Activated naive CD4-positive, alpha-beta T cell treated with Interleukin-2 at 50 U/mL for 16 hours (primary cell): ENCODE measurements around the gene EXOC1.

Source experiments
- DNase-seq: peaks from one replicate; pipeline ENCODE4 v3.0.0-alpha.2; 2020

Gene EXOC1

GRCh38 chr4:55854129-55854528 is 681 bp downstream of the EXOC1 start:
- DNase-seq, result peak; percentile 11

GRCh38 chr4:55857586-55857985 is 4.1 kb downstream of the EXOC1 start:
- no peak for DNase-seq

- DNase-seq, result no peak
Observed at GRCh38 chr4:55859711-55860110, 6.3 kb downstream of the EXOC1 start.

GRCh38 chr4:55864577-55865223 is 11.3 kb downstream of the EXOC1 start:
- no peak for DNase-seq

- no peak for DNase-seq
Observed at GRCh38 chr4:55865228-55865806, 11.9 kb downstream of the EXOC1 start.

GRCh38 chr4:55866290-55866907 is 13.0 kb downstream of the EXOC1 start:
- DNase-seq, result no peak

GRCh38 chr4:55866973-55867574 is 13.6 kb downstream of the EXOC1 start:
- DNase-seq, result peak; percentile 12

GRCh38 chr4:55868581-55869090 is 15.2 kb downstream of the EXOC1 start:
- no peak for DNase-seq

- no peak for DNase-seq
Observed at GRCh38 chr4:55871299-55871800, 17.9 kb downstream of the EXOC1 start.

- no peak for DNase-seq
Observed at GRCh38 chr4:55874831-55875230, 21.4 kb downstream of the EXOC1 start.

- no peak for DNase-seq
Observed at GRCh38 chr4:55876387-55876786, 22.9 kb downstream of the EXOC1 start.

- no peak for DNase-seq
Observed at GRCh38 chr4:55879224-55879623, 25.8 kb downstream of the EXOC1 start.

GRCh38 chr4:55880652-55881280 is 27.3 kb downstream of the EXOC1 start:
- no peak for DNase-seq

GRCh38 chr4:55884093-55884850 is 30.8 kb downstream of the EXOC1 start:
- DNase-seq, result no peak

- no peak for DNase-seq
Observed at GRCh38 chr4:55884851-55885219, 31.4 kb downstream of the EXOC1 start.

- no peak for DNase-seq
Observed at GRCh38 chr4:55887594-55887993, 34.1 kb downstream of the EXOC1 start.

- no peak for DNase-seq
Observed at GRCh38 chr4:55892156-55892555, 38.7 kb downstream of the EXOC1 start.

- no peak for DNase-seq
Observed at GRCh38 chr4:55896622-55897021, 43.2 kb downstream of the EXOC1 start.

- DNase-seq, result no peak
Observed at GRCh38 chr4:55902677-55903076, 49.2 kb downstream of the EXOC1 start.

- no peak for DNase-seq
Observed at GRCh38 chr4:55903577-55903976, 50.1 kb downstream of the EXOC1 start.

- no peak for DNase-seq
Observed at GRCh38 chr4:55904576-55904975, 51.1 kb downstream of the EXOC1 start.

- no peak for DNase-seq
Observed at GRCh38 chr4:55906323-55906722, 52.9 kb downstream of the EXOC1 start.

GRCh38 chr4:55906989-55907388 is 53.5 kb downstream of the EXOC1 start:
- DNase-seq, result no peak
